Immature natural killer cell (primary cell): ENCODE results near the gene SYNC. TPM values are rescaled to one million over a fixed set of nuclear protein-coding genes. Genes with fewer than 3 reads are reported as not detected.

Experiments
- DNase-seq, 3 donors: peaks; one replicate each; pipeline ENCODE4 v3.0.0; 2022; ENCODE audit warnings: mixed read lengths in 1 of 3
- H3K27ac Mint-ChIP-seq, 6 donors: one replicate each; pipeline ENCODE4 v1.8.0; 2020; ENCODE audit warnings: mixed read lengths in 6 of 6, mild to moderate bottlenecking in 5 of 6, inconsistent platforms in 4 of 6, moderate library complexity in 3 of 6
- H3K27me3 Mint-ChIP-seq, 3 donors: one replicate each; pipeline ENCODE4 v1.8.0; 2020 to 2021; ENCODE audit warnings: low read depth in 3 of 3, mild to moderate bottlenecking in 3 of 3, mixed read lengths in 3 of 3, moderate library complexity in 3 of 3, inconsistent platforms in 1 of 3
- H3K36me3 Mint-ChIP-seq, 3 donors: one replicate each; pipeline ENCODE4 v1.8.0; 2020; ENCODE audit warnings: mixed read lengths in 3 of 3, inconsistent platforms in 2 of 3, mild to moderate bottlenecking in 2 of 3
- H3K4me1 Mint-ChIP-seq, 2 donors: one replicate each; pipeline ENCODE4 v1.8.0; 2020; ENCODE audit warnings: inconsistent platforms in 2 of 2, mild to moderate bottlenecking in 2 of 2, mixed read lengths in 2 of 2, moderate library complexity in 1 of 2
- H3K4me3 Mint-ChIP-seq, 5 donors: one replicate each; pipeline ENCODE4 v1.8.0; 2020; ENCODE audit warnings: mild to moderate bottlenecking in 5 of 5, mixed read lengths in 5 of 5, inconsistent platforms in 3 of 5, moderate library complexity in 3 of 5
- H3K9me3 Mint-ChIP-seq, 6 donors: one replicate each; pipeline ENCODE4 v1.8.0; 2020; ENCODE audit warnings: mild to moderate bottlenecking in 6 of 6, mixed read lengths in 6 of 6, inconsistent platforms in 4 of 6, moderate library complexity in 3 of 6
- polyA plus RNA-seq, 3 donors: library from polyadenylated mRNA; unstranded; fragments of 300-500 nt; fragmentation: Illumina TruSeq; gene quantifications; one replicate each; pipeline ENCODE4 v1.2.3, GENCODE V29; 2021

Gene SYNC
- polyA plus RNA-seq, 3 donors from 2014 or later = not detected

- DNase-seq = no peak
These were observed 34.5 kb upstream of the SYNC start for GRCh38 chr1:32736812-32737791.

GRCh38 chr1:32733582-32734321, 31.2 kb upstream of the SYNC start:
- Mint-ChIP-seq H3K36me3 (no peaks in the 10 kb centered on the region), H3K9me3 (no peaks in the 10 kb centered on the region), H3K4me3 (no peak overlapping the region), H3K4me1 (peaks cover 8 to 12% of the 10 kb centered on the region in 2 donors), H3K27me3 (peaks cover 0 to 4% (median 0%) of the 10 kb centered on the region in 3 donors), H3K27ac (peak overlapping the region in 1 of 6 donors; percentile 17)
- no peak for DNase-seq

More at GRCh38 chr1:32736812-32737791, 34.5 kb upstream of the SYNC start:
- Mint-ChIP-seq H3K36me3 (no peaks in the 10 kb centered on the region), H3K27me3 (peaks cover 0 to 4% (median 0%) of the 10 kb centered on the region in 3 donors), H3K4me3 (no peak overlapping the region), H3K27ac (no peak overlapping the region), H3K4me1 (peaks cover 0 to 7% of the 10 kb centered on the region in 2 donors), H3K9me3 (no peaks in the 10 kb centered on the region)

GRCh38 chr1:32729254-32730046, 26.9 kb upstream of the SYNC start:
- H3K4me1 Mint-ChIP-seq = peaks cover 10 to 12% of the 10 kb centered on the region in 2 donors
- H3K4me3 Mint-ChIP-seq = no peak overlapping the region
- DNase-seq = no peak
- H3K9me3 Mint-ChIP-seq = no peaks in the 10 kb centered on the region
- no peaks in the 10 kb centered on the region for H3K36me3 Mint-ChIP-seq
- no peak overlapping the region for H3K27ac Mint-ChIP-seq
- peaks cover 0 to 4% (median 0%) of the 10 kb centered on the region in 3 donors for H3K27me3 Mint-ChIP-seq

GRCh38 chr1:32728413-32729077, 26.0 kb upstream of the SYNC start:
- no peaks in the 10 kb centered on the region for H3K9me3 Mint-ChIP-seq
- peaks cover 0 to 4% (median 0%) of the 10 kb centered on the region in 3 donors for H3K27me3 Mint-ChIP-seq
- no peaks in the 10 kb centered on the region for H3K36me3 Mint-ChIP-seq
- DNase-seq = no peak
- H3K27ac Mint-ChIP-seq = no peak overlapping the region
- H3K4me3 Mint-ChIP-seq = no peak overlapping the region
- H3K4me1 Mint-ChIP-seq = peaks cover 10 to 12% of the 10 kb centered on the region in 2 donors

- H3K36me3 Mint-ChIP-seq = no peaks in the 10 kb centered on the region
- peaks cover 0 to 4% (median 0%) of the 10 kb centered on the region in 3 donors for H3K27me3 Mint-ChIP-seq
- peaks cover 10 to 12% of the 10 kb centered on the region in 2 donors for H3K4me1 Mint-ChIP-seq
- DNase-seq = no peak
- no peak overlapping the region for H3K4me3 Mint-ChIP-seq
- no peak overlapping the region for H3K27ac Mint-ChIP-seq
- no peaks in the 10 kb centered on the region for H3K9me3 Mint-ChIP-seq
These were observed 25.3 kb upstream of the SYNC start for GRCh38 chr1:32727876-32728275.

- H3K4me3 Mint-ChIP-seq = no peak overlapping the region
- H3K27ac Mint-ChIP-seq = no peak overlapping the region
- H3K27me3 Mint-ChIP-seq = peaks cover 0 to 10% (median 0%) of the 10 kb centered on the region in 3 donors
- DNase-seq = no peak
- peaks cover 0 to 2% of the 10 kb centered on the region in 2 donors for H3K4me1 Mint-ChIP-seq
- H3K9me3 Mint-ChIP-seq = no peaks in the 10 kb centered on the region
- H3K36me3 Mint-ChIP-seq = no peaks in the 10 kb centered on the region
These were observed 23.0 kb upstream of the SYNC start for GRCh38 chr1:32725615-32725982.

GRCh38 chr1:32724678-32725614, 22.4 kb upstream of the SYNC start:
- no peaks in the 10 kb centered on the region for H3K36me3 Mint-ChIP-seq

GRCh38 chr1:32719681-32720275, 17.2 kb upstream of the SYNC start:
- H3K4me3 Mint-ChIP-seq = no peak overlapping the region
- H3K4me1 Mint-ChIP-seq = peaks cover 0 to 4% of the 10 kb centered on the region in 2 donors
- peaks cover 2 to 6% (median 2%) of the 10 kb centered on the region in 3 donors for H3K27me3 Mint-ChIP-seq
- no peaks in the 10 kb centered on the region for H3K36me3 Mint-ChIP-seq
- H3K27ac Mint-ChIP-seq = no peak overlapping the region
- no peak for DNase-seq
- H3K9me3 Mint-ChIP-seq = no peaks in the 10 kb centered on the region

More at GRCh38 chr1:32724678-32725614, 22.4 kb upstream of the SYNC start:
- Mint-ChIP-seq H3K4me3 (no peak overlapping the region), H3K27me3 (peaks cover 0 to 10% (median 0%) of the 10 kb centered on the region in 3 donors), H3K27ac (no peak overlapping the region), H3K4me1 (peaks cover 0 to 2% of the 10 kb centered on the region in 2 donors), H3K9me3 (no peaks in the 10 kb centered on the region)
- DNase-seq = no peak

- no peak overlapping the region for H3K4me3 Mint-ChIP-seq
- H3K27ac Mint-ChIP-seq = no peak overlapping the region
- peaks cover 2 to 6% (median 2%) of the 10 kb centered on the region in 3 donors for H3K27me3 Mint-ChIP-seq
- peaks cover 0 to 4% of the 10 kb centered on the region in 2 donors for H3K4me1 Mint-ChIP-seq
- H3K9me3 Mint-ChIP-seq = no peaks in the 10 kb centered on the region
- no peaks in the 10 kb centered on the region for H3K36me3 Mint-ChIP-seq
- no peak for DNase-seq
These were observed 16.0 kb upstream of the SYNC start for GRCh38 chr1:32718527-32718926.

GRCh38 chr1:32718036-32718435, 15.5 kb upstream of the SYNC start:
- no peaks in the 10 kb centered on the region for H3K36me3 Mint-ChIP-seq
- H3K4me1 Mint-ChIP-seq = peaks cover 4% of the 10 kb centered on the region in 2 donors
- no peak overlapping the region for H3K4me3 Mint-ChIP-seq
- H3K27ac Mint-ChIP-seq = no peak overlapping the region
- H3K27me3 Mint-ChIP-seq = peaks cover 2 to 6% (median 2%) of the 10 kb centered on the region in 3 donors
- no peaks in the 10 kb centered on the region for H3K9me3 Mint-ChIP-seq
- DNase-seq = no peak

- Mint-ChIP-seq H3K4me1 (peaks cover 5 to 6% of the 10 kb centered on the region in 2 donors), H3K9me3 (no peaks in the 10 kb centered on the region), H3K27ac (no peak overlapping the region), H3K27me3 (peaks cover 2 to 6% (median 2%) of the 10 kb centered on the region in 3 donors), H3K36me3 (no peaks in the 10 kb centered on the region), H3K4me3 (no peak overlapping the region)
- DNase-seq = no peak
These were observed 14.9 kb upstream of the SYNC start for GRCh38 chr1:32717503-32717902.
